HG03060 (cell line): ENCODE data around the gene GP5.

Source experiments
- ATAC-seq: cut with Tn5 transposase; IDR thresholded peaks from one replicate; pipeline ENCODE4 v1.9.1; 2021; ENCODE audit warnings: low read depth, moderate number of reproducible peaks; ENCODE audit not compliant: unreplicated experiment

The GP5 gene

GRCh38 chr3:194397757-194398312, 1.2 kb downstream of the GP5 start:
- no peak for ATAC-seq

- ATAC-seq, result no peak
These were observed 2.0 kb downstream of the GP5 start for GRCh38 chr3:194396859-194397756.

GRCh38 chr3:194396539-194396858, 2.6 kb downstream of the GP5 start:
- ATAC-seq, result no peak

GRCh38 chr3:194395778-194396538, 3.1 kb downstream of the GP5 start:
- no peak for ATAC-seq

GRCh38 chr3:194395212-194395611, 3.9 kb downstream of the GP5 start:
- no peak for ATAC-seq

- no peak for ATAC-seq
These were observed 6.5 kb downstream of the GP5 start for GRCh38 chr3:194392576-194392975.

- no peak for ATAC-seq
These were observed 8.2 kb downstream of the GP5 start for GRCh38 chr3:194390835-194391234.

- no peak for ATAC-seq
These were observed 9.8 kb downstream of the GP5 start for GRCh38 chr3:194389269-194389668.

GRCh38 chr3:194387926-194388418, 11.1 kb downstream of the GP5 start:
- no peak for ATAC-seq

- no peak for ATAC-seq
These were observed 11.8 kb downstream of the GP5 start for GRCh38 chr3:194387276-194387675.

GRCh38 chr3:194386648-194387047, 12.4 kb downstream of the GP5 start:
- no peak for ATAC-seq

GRCh38 chr3:194386066-194386465, 13.0 kb downstream of the GP5 start:
- no peak for ATAC-seq

GRCh38 chr3:194384569-194385001, 14.5 kb downstream of the GP5 start:
- ATAC-seq, result no peak

- no peak for ATAC-seq
These were observed 14.9 kb downstream of the GP5 start for GRCh38 chr3:194384156-194384555.

- no peak for ATAC-seq
These were observed 15.7 kb downstream of the GP5 start for GRCh38 chr3:194383276-194383940.

GRCh38 chr3:194382892-194383223, 16.2 kb downstream of the GP5 start:
- ATAC-seq, result no peak

- ATAC-seq, result no peak
These were observed 16.7 kb downstream of the GP5 start for GRCh38 chr3:194382196-194382891.

GRCh38 chr3:194381460-194381875, 17.6 kb downstream of the GP5 start:
- no peak for ATAC-seq

- no peak for ATAC-seq
These were observed 18.7 kb downstream of the GP5 start for GRCh38 chr3:194380326-194380725.

- ATAC-seq, result no peak
These were observed 19.4 kb downstream of the GP5 start for GRCh38 chr3:194379651-194380050.
